NT2/D1 (cell line): ENCODE measurements around the gene MAFF.

Experiments
- SUZ12 ChIP-seq: IDR thresholded peaks from 2 replicates; pipeline ENCODE4 v1.6.1; 2011; ENCODE audit not compliant: insufficient read length, insufficient read depth; ENCODE audit errors: extremely low read depth
- YY1 ChIP-seq: IDR thresholded peaks from 2 replicates; pipeline ENCODE4 v1.6.1; 2011; ENCODE audit not compliant: insufficient read length, insufficient read depth

DNA sequence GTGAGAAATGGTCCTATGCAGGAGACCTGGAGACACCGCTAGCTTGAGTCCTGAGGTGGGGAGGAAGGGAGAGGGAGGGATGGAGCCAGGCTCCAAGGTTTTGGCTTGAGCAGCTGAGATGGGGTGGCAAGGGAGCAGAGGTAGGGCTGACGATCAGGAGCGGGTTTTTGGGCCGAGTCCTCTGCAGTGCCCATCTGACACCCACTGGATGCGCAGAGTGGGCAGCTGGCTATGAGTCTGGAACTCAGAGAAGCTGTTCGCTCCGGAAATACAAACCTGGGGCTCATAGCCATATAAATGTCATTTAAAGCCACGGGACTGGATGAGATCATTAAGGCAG is 453 bp upstream of the MAFF start:
- no peak for TF ChIP-seq SUZ12
- TF ChIP-seq YY1: no peak
